GM12878 (cell line): ENCODE measurements around the gene ENG.

Experiments used
- IKZF1 ChIP-seq: fragments of 450-650 bp; conservative IDR thresholded peaks from 2 replicates; pipeline ENCODE4 v1.6.1; 2017; ENCODE audit warnings: antibody characterized with exemption, mild to moderate bottlenecking
- RBBP5 ChIP-seq: fragments of 200-600 bp; sonication (generic); conservative IDR thresholded peaks from 2 replicates; pipeline ENCODE4 v1.6.1; 2016
- ZNF217 ChIP-seq: fragments of 450-650 bp; IDR thresholded peaks from 2 replicates; pipeline ENCODE4 v1.6.1; 2017; ENCODE audit warnings: antibody characterized with exemption, mild to moderate bottlenecking
- TF ChIP-seq, protein P1 (sequence below): fragments of 450-650 bp; IDR thresholded peaks from 2 replicates; pipeline ENCODE4 v1.6.1; 2017; ENCODE audit warnings: mild to moderate bottlenecking

DNA sequence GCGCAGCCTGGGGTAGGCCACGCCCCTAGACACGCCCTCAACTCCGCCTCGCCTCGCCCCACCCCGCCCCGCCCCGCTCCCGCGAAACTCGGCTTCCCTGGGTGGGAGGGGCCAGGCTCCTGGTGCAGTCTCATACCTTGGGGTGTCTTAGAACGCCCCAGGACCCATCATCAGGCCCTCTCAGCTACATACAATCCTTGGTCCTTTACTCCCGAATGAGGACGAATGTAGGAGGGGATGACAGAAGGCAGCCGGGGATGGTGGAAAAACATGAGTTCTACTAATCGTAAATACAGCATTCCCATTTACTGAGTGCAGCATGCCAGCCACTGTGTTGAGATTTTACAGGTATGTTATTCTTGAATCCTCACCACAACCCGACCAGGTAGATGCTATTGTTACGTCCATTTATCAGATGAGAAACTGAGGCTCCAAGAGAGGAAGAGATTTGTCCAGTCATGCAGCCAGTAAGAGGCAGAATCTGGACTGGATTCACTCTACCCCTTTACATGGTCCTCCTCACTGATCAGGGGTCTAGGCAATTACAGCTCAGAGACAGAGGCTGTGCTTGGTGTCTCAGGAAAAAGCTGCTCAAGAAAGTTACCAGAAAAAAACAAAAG is 82.8 kb downstream of the ENG start:
- TF ChIP-seq, protein P1, sequence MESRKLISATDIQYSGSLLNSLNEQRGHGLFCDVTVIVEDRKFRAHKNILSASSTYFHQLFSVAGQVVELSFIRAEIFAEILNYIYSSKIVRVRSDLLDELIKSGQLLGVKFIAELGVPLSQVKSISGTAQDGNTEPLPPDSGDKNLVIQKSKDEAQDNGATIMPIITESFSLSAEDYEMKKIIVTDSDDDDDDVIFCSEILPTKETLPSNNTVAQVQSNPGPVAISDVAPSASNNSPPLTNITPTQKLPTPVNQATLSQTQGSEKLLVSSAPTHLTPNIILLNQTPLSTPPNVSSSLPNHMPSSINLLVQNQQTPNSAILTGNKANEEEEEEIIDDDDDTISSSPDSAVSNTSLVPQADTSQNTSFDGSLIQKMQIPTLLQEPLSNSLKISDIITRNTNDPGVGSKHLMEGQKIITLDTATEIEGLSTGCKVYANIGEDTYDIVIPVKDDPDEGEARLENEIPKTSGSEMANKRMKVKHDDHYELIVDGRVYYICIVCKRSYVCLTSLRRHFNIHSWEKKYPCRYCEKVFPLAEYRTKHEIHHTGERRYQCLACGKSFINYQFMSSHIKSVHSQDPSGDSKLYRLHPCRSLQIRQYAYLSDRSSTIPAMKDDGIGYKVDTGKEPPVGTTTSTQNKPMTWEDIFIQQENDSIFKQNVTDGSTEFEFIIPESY: no peak
- TF ChIP-seq ZNF217 (no peak), RBBP5 (no peak), IKZF1 (no peak)
